GM04503 (cell line): ENCODE measurements around the gene LRMDA.

Experiments used
- DNase-seq: peaks from one replicate; pipeline ENCODE4 v3.0.0-alpha.2; 2012; ENCODE audit warnings: low read depth

LRMDA gene

DNA sequence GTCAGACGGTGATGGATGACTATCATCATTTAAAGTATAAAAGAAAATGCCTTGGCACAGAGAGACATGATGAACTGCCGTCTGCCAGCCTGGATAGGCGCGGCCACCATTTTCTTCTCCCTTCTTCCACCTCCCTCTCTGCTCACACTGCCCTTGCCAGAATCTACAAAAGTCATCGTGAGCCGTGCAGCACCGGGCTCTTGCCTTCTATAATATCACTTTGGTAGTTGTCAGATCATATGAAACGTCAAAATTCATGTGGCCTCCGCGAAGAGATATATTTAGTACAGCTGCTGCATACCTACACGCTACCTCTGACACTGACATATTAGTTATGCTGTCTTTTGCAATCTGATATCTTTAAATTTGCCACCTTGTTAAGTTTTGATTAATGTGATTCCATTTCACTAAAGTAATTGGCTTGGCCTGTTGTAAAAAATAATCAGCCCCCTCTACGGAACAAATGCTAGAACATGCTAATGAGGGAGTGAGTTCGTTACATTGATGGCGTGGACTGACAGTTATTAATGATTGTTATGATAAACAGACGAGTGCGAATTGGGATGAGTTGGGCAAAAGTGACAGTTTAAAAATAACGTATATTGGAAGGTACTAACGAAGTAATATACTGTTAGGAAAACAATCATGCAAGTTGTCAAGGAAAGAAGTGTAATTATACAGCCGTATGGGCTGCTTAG is 214.9 kb downstream of the LRMDA start:
- DNase-seq = no peak

GRCh38 chr10:75646916-75647315 is 215.5 kb downstream of the LRMDA start:
- no peak for DNase-seq

DNA sequence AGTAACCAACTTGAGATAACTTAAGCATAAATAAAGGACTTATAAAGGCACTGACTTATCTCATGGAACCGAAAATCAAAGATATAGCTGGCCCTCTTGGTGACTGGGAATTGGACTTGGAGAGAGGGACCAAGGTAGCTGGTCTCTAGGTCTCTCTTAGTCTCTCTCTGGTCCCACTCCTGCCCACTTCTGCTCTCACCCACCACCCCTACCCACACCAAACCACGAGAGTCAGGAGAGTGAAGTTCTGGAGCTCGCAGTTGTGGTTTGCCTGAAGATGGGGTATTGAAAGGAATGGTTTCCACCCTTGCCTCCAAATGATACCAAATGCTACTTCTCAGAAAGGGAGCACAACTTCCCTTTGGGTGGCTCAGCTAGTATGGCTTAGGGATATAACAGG is 216.3 kb downstream of the LRMDA start:
- DNase-seq = no peak

DNA sequence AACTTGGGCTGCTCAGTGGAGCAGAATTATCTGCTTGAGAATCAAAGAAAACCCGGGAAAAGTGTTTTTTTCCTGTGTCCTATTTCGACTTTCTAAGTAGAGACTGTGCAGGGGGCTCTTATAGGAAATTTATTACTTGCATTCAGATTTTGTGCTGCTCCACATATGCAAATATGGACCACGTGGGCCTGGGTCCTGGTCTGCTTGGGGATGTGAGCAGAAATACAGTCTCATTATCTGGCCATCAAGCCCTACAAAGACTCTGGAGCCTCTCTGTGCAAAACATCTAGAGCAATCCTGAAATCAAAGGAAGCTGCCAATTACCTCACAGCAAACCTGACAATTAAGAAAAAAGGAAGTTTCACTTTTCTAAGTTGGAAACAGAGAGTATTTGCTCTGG is 216.9 kb downstream of the LRMDA start:
- DNase-seq = no peak

DNA sequence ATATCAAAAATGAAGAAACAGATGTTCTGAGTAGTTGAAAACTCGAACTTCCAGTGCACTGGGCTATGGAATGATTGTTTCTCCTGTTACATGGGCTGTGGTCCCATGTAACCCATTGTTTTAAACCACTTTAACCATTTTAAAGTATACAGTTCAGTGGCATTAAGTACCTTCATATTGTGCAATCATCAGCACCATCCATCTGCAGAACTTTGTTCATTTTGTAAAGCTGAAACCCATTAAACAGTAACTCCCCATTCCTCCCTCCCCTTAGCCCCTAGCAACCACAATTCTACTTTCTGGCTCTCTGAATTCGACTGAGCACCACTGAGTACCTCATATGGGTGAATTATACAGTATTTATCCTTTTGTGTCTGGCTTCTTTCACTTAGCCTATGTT is 217.4 kb downstream of the LRMDA start:
- DNase-seq = no peak

DNA sequence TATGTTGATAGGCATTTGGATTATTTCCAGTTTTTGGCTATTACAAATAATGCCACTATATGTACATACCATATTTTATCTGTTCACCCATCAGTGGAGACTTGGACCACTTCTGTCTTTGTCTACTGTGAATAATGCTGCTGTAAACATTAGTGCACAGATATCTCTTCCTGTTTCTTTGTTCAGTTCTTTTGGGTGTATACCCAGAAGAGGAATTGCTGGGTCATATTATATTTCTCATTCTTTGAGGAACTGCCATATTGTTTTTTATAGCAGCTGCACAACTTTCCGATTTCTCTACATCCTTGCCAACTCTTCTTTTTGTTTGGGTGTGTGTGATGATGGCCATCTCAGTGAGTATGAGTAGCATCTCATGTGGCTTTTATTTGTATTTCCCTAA is 218.0 kb downstream of the LRMDA start:
- DNase-seq = no peak

DNA sequence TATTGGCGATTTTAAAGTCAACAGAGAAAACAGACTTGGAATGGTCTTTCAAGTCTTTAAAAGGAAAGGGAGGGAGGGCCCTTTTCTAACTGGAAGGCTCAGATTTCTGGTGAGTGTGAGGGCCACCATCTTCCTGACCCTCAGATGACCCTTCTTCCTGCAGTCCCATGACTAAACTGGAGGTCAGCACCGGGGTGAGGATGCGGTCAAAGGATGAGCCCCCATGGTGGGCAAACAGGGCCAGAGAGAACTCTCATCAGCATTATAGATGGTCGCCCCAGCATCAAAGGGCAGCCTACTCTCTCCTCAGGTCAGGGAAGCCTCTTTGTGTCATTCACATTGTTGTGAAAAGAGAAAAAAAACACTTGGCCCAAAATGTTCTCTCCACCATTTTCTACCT is 219.2 kb downstream of the LRMDA start:
- DNase-seq = no peak

GRCh38 chr10:75651417-75651816 is 220.0 kb downstream of the LRMDA start:
- DNase-seq = no peak

GRCh38 chr10:75652146-75652740 is 220.8 kb downstream of the LRMDA start:
- DNase-seq = no peak

- DNase-seq = no peak
These were observed 222.3 kb downstream of the LRMDA start for GRCh38 chr10:75653761-75654160.

GRCh38 chr10:75654171-75654771 is 222.8 kb downstream of the LRMDA start:
- no peak for DNase-seq

- no peak for DNase-seq
These were observed 223.3 kb downstream of the LRMDA start for GRCh38 chr10:75654772-75655171.

DNA sequence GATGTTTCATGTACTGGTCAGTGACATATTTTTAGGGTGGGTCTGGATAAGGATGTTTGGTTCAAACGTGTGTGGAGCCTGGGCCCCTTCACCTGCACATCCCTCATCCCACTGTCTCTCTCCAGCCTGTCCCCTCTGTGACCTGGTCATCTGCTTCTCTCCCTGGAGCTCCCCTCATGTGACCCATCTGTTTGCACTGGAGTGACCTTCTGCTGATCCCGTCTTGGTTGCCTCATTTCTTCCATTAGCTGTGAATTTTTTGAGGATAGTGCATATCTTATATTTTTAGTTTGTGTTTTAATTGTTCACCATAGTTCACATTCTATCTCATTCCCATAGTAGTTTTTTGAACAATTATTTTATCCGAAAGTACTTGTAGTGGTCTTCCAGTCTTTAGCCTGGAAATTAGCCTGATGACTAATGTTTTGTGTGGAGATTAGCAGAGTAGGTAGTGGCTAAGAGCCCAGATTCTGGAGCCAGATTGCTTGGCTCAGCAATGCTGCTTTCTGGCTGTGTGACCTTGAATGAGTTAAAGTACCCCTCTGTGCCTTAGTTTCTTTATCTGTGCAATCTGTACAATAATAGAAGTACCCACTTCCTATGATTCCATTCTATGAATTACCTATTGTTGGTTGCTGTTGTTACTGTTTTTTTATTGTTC is 224.5 kb downstream of the LRMDA start:
- DNase-seq = no peak

- DNase-seq = no peak
These were observed 225.9 kb downstream of the LRMDA start for GRCh38 chr10:75657351-75657750.

- no peak for DNase-seq
These were observed 226.6 kb downstream of the LRMDA start for GRCh38 chr10:75658036-75658435.

DNA sequence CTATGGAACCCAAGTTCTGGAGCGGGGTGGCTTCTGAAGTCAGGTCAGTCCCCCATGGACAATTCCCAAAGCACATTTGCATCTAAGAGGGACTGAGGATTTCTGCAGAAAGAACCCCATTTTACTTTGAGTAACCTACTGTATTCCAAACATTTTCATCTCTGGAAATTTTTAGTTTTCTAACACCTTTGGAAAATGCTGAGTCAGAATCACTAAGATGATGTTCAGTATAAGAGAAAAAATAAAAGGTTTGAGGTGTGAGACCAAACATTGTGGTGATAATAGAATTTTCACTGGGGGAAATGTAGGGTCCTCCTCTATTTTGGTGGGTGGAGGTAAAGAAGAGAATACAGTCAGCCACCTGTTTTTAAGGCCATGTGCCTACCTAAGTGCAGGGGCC is 227.1 kb downstream of the LRMDA start:
- no peak for DNase-seq

DNA sequence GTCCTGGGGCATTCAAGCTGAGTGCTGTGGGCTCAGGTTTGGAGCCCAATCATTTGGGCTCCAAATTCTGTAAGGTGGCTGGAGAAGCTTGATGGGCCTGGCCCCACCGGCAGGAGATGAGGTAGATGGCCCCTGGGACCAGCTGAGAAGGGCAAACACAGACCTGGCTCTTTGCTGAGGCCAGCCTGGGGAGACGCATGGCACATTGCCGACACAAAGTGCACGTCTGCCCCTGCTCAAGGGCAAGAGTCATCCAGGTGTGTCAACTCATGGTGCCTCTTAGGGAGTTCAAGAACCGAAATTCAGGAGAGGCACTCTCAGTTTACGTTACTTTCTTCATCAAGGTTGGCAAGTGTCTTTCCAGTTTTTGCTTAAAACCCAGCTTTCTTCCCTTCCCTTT is 227.5 kb downstream of the LRMDA start:
- DNase-seq = no peak

DNA sequence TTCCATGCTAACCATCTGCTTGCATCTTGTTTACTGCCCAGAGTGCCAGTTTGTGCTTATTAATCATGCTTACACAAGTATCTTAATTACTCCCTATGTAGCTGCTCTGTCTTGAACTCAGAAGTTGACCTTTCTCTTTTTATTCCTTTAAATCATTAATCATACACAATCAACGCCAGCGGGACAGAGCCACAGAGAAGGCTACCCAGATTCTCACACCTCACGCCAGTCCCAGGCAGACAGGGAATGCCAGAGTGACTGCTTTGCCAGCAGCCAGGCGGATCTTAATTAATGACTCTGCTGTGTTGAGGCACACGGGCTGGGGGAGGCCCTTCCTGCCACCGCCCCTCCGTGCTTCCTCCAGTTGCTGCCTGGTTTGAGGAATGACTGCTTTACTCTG is 229.4 kb downstream of the LRMDA start:
- DNase-seq = no peak

DNA sequence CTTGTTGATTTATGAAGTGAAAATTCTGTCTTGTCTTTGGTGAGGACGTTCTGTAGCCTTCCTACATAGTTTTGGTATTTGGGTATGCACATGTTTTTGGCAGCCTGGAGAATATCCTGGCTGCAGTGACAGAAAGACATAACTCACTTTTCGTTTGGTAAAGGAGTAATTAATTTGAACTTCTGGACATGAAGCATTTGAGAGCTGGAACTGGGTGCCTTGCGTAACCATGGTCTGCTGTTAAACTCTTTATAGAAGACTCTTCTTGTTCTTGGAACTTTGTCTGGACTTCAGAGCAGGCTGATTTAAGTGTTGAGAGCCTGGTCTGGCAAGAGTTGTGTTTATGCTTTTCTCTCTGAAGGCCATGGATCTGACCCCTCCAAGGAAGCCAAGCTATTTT is 231.3 kb downstream of the LRMDA start:
- peak; percentile 44 for DNase-seq

DNA sequence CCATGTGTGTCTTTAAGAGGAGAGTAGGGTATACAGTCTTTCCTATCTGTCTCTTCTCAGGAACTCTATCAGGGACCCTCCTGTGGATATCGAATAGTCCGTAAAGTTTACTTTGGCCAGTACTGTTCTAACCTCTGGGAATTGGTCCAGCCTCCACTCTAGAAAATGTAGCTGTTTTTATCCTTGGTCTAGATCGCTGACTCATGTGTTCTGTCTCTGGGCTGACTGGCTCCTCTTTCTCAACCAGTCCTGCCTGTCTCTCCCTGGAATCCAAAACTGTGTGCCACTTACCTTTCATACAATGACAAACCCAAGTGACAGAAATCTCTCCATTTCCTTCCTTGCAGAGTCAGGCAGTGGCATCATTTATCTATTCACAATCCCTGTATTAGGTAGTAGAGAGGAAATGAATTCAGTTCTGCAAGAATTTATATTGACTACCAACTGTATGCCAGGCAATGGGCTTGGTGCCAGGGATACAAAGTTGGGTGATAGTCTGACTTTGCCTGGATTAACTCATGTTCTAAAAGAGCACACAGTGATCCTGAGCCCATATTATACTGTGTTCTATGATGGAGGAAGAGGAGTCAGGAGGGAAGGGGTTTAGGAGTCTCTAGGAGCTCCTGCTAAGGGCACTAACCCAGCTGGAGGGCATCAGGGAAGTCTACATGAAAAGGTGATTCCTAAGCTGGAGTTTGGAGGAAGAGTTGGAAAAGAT is 232.7 kb downstream of the LRMDA start:
- DNase-seq = no peak

DNA sequence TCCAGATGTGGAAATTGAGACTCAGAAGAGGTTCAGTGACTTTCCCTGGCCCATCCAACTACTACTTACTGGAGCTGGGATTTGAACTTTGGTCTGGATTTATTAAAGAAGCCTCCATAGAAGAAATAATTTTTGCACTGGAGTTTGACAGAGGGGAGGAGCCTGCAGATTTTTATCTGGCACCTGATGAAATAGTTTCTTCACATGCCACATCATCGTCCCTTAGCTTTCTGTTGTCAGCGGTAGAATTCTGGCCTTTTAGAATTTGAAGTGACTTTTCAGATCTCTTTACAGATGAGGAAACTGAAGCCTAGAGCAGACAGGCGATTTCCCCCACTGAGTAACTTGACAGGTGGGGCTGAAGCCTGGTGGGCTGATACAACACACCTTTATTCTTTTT is 233.5 kb downstream of the LRMDA start:
- DNase-seq = no peak

DNA sequence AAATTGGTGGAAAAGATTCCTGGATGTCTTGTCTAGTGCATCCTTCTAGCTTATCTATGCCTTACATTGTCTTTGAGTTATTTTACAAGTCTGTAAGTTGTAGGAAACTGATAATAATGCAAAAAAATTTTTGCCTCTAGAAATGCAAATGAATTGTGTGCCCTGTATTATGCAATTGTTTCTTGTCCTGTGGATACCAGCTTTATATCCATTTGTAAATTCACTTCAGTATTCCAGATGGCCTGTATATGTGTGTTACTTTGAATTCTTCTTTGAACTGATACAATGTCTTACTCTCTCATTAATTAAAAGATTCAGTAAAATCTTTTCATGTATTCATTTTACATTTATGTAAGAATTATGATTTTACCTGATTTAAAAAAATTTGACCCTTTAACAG is 234.3 kb downstream of the LRMDA start:
- no peak for DNase-seq
